Parathyroid adenoma (tissue), 2 donors: ENCODE measurements around the gene SCCPDH.
"Not testable (repeated sequence)": the region's sequence is repeated elsewhere in the genome, so short reads cannot be mapped to it uniquely, and the experiment has no call there.

Source experiments
- H2AFZ ChIP-seq: fragments of 300-600 bp; sonication (generic); one replicate; pipeline ENCODE4 v1.7.0; 2017; ENCODE audit warnings: antibody characterized with exemption, mild to moderate bottlenecking
- H3K27ac ChIP-seq: fragments of 300-600 bp; sonication (generic); one replicate; pipeline ENCODE4 v1.7.0; 2017
- H3K27me3 ChIP-seq: fragments of 300-600 bp; sonication (generic); one replicate; pipeline ENCODE4 v1.7.0; 2017; ENCODE audit warnings: low read length; ENCODE audit not compliant: control insufficient read depth, insufficient read depth
- H3K36me3 ChIP-seq: fragments of 300-600 bp; sonication (generic); one replicate; pipeline ENCODE4 v1.7.0; 2017; ENCODE audit warnings: low read length; ENCODE audit not compliant: control insufficient read depth, insufficient read depth
- H3K4me1 ChIP-seq: fragments of 300-600 bp; sonication (generic); one replicate; pipeline ENCODE4 v1.7.0; 2017; ENCODE audit warnings: control low read depth
- H3K4me2 ChIP-seq: fragments of 300-600 bp; sonication (generic); one replicate; pipeline ENCODE4 v1.7.0; 2017; ENCODE audit warnings: low read length
- H3K4me3 ChIP-seq: fragments of 300-600 bp; sonication (generic); one replicate; pipeline ENCODE4 v1.7.0; 2017; ENCODE audit warnings: low read depth, low read length
- H3K79me2 ChIP-seq: fragments of 300-600 bp; sonication (generic); one replicate; pipeline ENCODE4 v1.7.0; 2017; ENCODE audit warnings: control low read depth
- H3K9ac ChIP-seq: fragments of 300-600 bp; sonication (generic); one replicate; pipeline ENCODE4 v1.7.0; 2017; ENCODE audit warnings: mild to moderate bottlenecking
- H3K9me3 ChIP-seq: fragments of 300-600 bp; sonication (generic); one replicate; pipeline ENCODE4 v1.7.0; 2017; ENCODE audit warnings: low read length; ENCODE audit not compliant: control insufficient read depth
- CTCF ChIP-seq: fragments of 300-600 bp; sonication (generic); IDR thresholded peaks from one replicate; pipeline ENCODE4 v1.7.0; 2017; ENCODE audit warnings: antibody characterized with exemption, mild to moderate bottlenecking
- donor health status: primary hyperparathyroidism.

SCCPDH gene

DNA sequence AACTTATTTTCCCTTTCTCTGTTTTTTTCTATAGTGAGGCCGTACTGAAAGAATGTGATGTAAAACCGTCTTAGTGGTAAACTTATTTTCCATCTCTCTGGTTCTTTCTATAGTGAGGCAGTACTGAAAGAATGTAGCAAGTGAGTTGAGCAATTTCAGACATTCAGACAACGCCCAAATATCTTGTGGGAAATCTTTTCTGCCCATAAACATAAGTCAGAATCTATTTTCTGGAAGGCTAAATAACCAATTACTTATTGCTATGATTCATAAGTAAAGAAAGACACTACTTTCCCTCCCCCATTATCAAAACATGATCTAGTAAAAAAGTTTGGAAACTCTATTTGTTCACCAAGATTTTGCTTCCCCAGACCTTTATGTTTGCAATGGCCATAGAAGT, 18.8 kb upstream of the SCCPDH start:
- no peaks in the 10 kb centered on the region for H3K36me3 ChIP-seq
- no peak overlapping the region for H3K9ac ChIP-seq
- H3K79me2 ChIP-seq, result no peaks in the 10 kb centered on the region
- H3K27me3 ChIP-seq, result no peaks in the 10 kb centered on the region
- TF ChIP-seq CTCF, result no peak
- H3K4me2 ChIP-seq, result no peak overlapping the region
- H3K9me3 ChIP-seq, result no peaks in the 10 kb centered on the region
- H3K27ac ChIP-seq, result no peak overlapping the region
- H3K4me1 ChIP-seq, result no peaks in the 10 kb centered on the region
- H2AFZ ChIP-seq, result no peak overlapping the region
- H3K4me3 ChIP-seq, result no peak overlapping the region

DNA sequence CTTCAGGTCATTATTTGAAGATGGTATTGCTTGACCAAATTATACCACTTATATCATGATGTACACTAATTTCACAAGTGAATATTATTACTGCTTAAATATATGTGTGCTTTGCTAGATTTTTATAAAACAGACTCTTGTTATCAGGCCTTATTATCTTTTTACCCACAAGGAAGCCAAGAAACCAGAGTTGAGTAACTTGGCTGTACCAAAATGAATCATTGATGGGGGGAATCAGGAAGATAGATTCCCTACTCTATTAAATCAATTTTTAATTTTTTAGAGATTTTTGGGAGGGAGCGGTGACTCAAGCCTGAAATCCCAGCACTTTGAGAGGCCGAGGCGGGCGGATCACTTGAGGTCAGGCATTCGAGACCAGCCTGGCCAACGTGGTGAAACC, 16.0 kb upstream of the SCCPDH start:
- H3K4me2 ChIP-seq, result no peak overlapping the region
- H3K9me3 ChIP-seq, result no peaks in the 10 kb centered on the region
- H2AFZ ChIP-seq, result no peak overlapping the region
- H3K9ac ChIP-seq, result no peak overlapping the region
- no peaks in the 10 kb centered on the region for H3K4me1 ChIP-seq
- H3K27me3 ChIP-seq, result no peaks in the 10 kb centered on the region
- TF ChIP-seq CTCF, result no peak
- no peaks in the 10 kb centered on the region for H3K79me2 ChIP-seq
- no peak overlapping the region for H3K27ac ChIP-seq
- H3K36me3 ChIP-seq, result no peaks in the 10 kb centered on the region
- H3K4me3 ChIP-seq, result no peak overlapping the region

DNA sequence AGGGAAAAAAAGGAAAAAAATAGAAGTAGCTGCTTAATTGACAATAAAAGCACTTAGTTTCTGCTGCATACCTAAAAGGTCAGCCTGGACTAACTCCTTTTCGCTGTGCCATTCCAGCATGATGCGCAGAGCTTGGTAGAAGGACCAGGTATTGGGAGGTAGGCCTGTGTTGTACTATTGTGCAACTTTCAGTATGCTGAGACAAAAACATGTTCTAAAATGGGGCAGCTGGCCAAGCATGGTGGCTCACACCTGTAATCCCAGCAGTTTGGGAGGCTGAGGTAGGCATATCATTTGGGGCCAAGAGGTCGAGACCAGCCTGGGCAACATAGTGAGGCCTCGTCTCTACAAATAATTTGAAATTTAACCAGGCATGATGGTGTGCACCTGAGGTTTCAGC, 15.0 kb upstream of the SCCPDH start:
- Histone ChIP-seq H3K4me2 (no peak overlapping the region), H3K79me2 (no peaks in the 10 kb centered on the region), H3K27me3 (no peaks in the 10 kb centered on the region), H3K36me3 (no peaks in the 10 kb centered on the region), H3K9ac (no peak overlapping the region), H3K4me1 (no peaks in the 10 kb centered on the region), H3K27ac (no peak overlapping the region), H2AFZ (no peak overlapping the region), H3K9me3 (no peaks in the 10 kb centered on the region), H3K4me3 (no peak overlapping the region)
- TF ChIP-seq CTCF, result no peak

- Histone ChIP-seq H3K4me2 (no peak overlapping the region), H3K27ac (no peak overlapping the region), H3K27me3 (no peaks in the 10 kb centered on the region), H2AFZ (no peak overlapping the region), H3K4me1 (no peaks in the 10 kb centered on the region), H3K9ac (no peak overlapping the region), H3K4me3 (no peak overlapping the region), H3K79me2 (no peaks in the 10 kb centered on the region), H3K9me3 (no peaks in the 10 kb centered on the region), H3K36me3 (no peaks in the 10 kb centered on the region)
- TF ChIP-seq CTCF, result no peak
These were observed 14.4 kb upstream of the SCCPDH start for GRCh38 chr1:246709835-246710234.

- no peak overlapping the region for H2AFZ ChIP-seq
- H3K79me2 ChIP-seq, result no peaks in the 10 kb centered on the region
- no peaks in the 10 kb centered on the region for H3K9me3 ChIP-seq
- no peak for TF ChIP-seq CTCF
- no peaks in the 10 kb centered on the region for H3K27me3 ChIP-seq
- no peak overlapping the region for H3K4me2 ChIP-seq
- H3K4me3 ChIP-seq, result no peak overlapping the region
- H3K27ac ChIP-seq, result no peak overlapping the region
- no peaks in the 10 kb centered on the region for H3K36me3 ChIP-seq
- no peak overlapping the region for H3K9ac ChIP-seq
- no peaks in the 10 kb centered on the region for H3K4me1 ChIP-seq
These were observed 12.6 kb upstream of the SCCPDH start for GRCh38 chr1:246711548-246712003.

GRCh38 chr1:246712428-246712827, 11.8 kb upstream of the SCCPDH start:
- not testable (repeated sequence) for H3K27me3 ChIP-seq, H3K27ac ChIP-seq, H2AFZ ChIP-seq, H3K9me3 ChIP-seq, H3K4me1 ChIP-seq, H3K4me2 ChIP-seq, H3K36me3 ChIP-seq, H3K79me2 ChIP-seq, H3K4me3 ChIP-seq, H3K9ac ChIP-seq

- not testable (repeated sequence) for H2AFZ ChIP-seq, H3K27ac ChIP-seq, H3K79me2 ChIP-seq, H3K4me1 ChIP-seq, H3K9ac ChIP-seq, H3K4me3 ChIP-seq, H3K4me2 ChIP-seq, H3K27me3 ChIP-seq, H3K36me3 ChIP-seq, H3K9me3 ChIP-seq
These were observed 4.8 kb upstream of the SCCPDH start for GRCh38 chr1:246719361-246719760.
